ENCODE data around the gene GID4.

GID4 gene

GRCh38 chr17:18110636-18111145, 71.5 kb downstream of the GID4 start:
- H3K9me3 Mint-ChIP-seq: no peaks in the 10 kb centered on the region
- H3K27ac Mint-ChIP-seq: peak overlapping the region; percentile 5
- no peak overlapping the region for H3K4me3 Mint-ChIP-seq
- no peak for TF ChIP-seq CTCF (IDR thresholded peaks at IDR 0.05)
- DNase-seq: no peak
- no peaks in the 10 kb centered on the region for H3K36me3 Mint-ChIP-seq (ENCODE audit: low read depth)
- peaks cover 35% of the 10 kb centered on the region for H3K4me1 Mint-ChIP-seq
- no peaks in the 10 kb centered on the region for H3K27me3 Mint-ChIP-seq (ENCODE audit: low read depth, poor library complexity)

GRCh38 chr17:18111330-18111971, 72.2 kb downstream of the GID4 start:
- Mint-ChIP-seq H3K36me3 (ENCODE audit: low read depth) (no peaks in the 10 kb centered on the region), H3K9me3 (no peaks in the 10 kb centered on the region), H3K27me3 (ENCODE audit: low read depth, poor library complexity) (no peaks in the 10 kb centered on the region), H3K4me3 (no peak overlapping the region), H3K27ac (peak overlapping the region; percentile 42), H3K4me1 (peaks cover 41% of the 10 kb centered on the region)
- no peak for DNase-seq
- TF ChIP-seq CTCF (IDR thresholded peaks at IDR 0.05): no peak

- DNase-seq: no peak
- Mint-ChIP-seq H3K27ac (no peak overlapping the region), H3K9me3 (peaks cover 14% of the 10 kb centered on the region), H3K27me3 (ENCODE audit: low read depth, poor library complexity) (peaks cover 3% of the 10 kb centered on the region), H3K4me3 (no peak overlapping the region), H3K36me3 (ENCODE audit: low read depth) (no peaks in the 10 kb centered on the region), H3K4me1 (peaks cover 64% of the 10 kb centered on the region)
- no peak for TF ChIP-seq CTCF (IDR thresholded peaks at IDR 0.05)
These were observed 76.3 kb downstream of the GID4 start for GRCh38 chr17:18115517-18115916.

- peaks cover 3% of the 10 kb centered on the region for H3K27me3 Mint-ChIP-seq (ENCODE audit: low read depth, poor library complexity)
- TF ChIP-seq CTCF (IDR thresholded peaks at IDR 0.05): no peak
- DNase-seq: no peak
- no peak overlapping the region for H3K4me3 Mint-ChIP-seq
- no peaks in the 10 kb centered on the region for H3K36me3 Mint-ChIP-seq (ENCODE audit: low read depth)
- peaks cover 64% of the 10 kb centered on the region for H3K4me1 Mint-ChIP-seq
- peaks cover 14% of the 10 kb centered on the region for H3K9me3 Mint-ChIP-seq
- no peak overlapping the region for H3K27ac Mint-ChIP-seq
These were observed 76.9 kb downstream of the GID4 start for GRCh38 chr17:18116078-18116477.

- H3K9me3 Mint-ChIP-seq: peaks cover 14% of the 10 kb centered on the region
- H3K36me3 Mint-ChIP-seq (ENCODE audit: low read depth): no peaks in the 10 kb centered on the region
- TF ChIP-seq CTCF (IDR thresholded peaks at IDR 0.05): no peak
- no peak for DNase-seq
- peaks cover 3% of the 10 kb centered on the region for H3K27me3 Mint-ChIP-seq (ENCODE audit: low read depth, poor library complexity)
- no peak overlapping the region for H3K4me3 Mint-ChIP-seq
- peaks cover 56% of the 10 kb centered on the region for H3K4me1 Mint-ChIP-seq
- peak overlapping the region; percentile 45 for H3K27ac Mint-ChIP-seq
These were observed 78.3 kb downstream of the GID4 start for GRCh38 chr17:18117533-18117932.
